GM21723 (cell line): ENCODE results near the gene AUTS2.

Experiments used
- ATAC-seq: cut with Tn5 transposase; IDR thresholded peaks from one replicate; pipeline ENCODE4 v1.9.1; 2021; ENCODE audit warnings: mild to moderate bottlenecking, moderate library complexity; ENCODE audit not compliant: unreplicated experiment

Gene AUTS2

DNA sequence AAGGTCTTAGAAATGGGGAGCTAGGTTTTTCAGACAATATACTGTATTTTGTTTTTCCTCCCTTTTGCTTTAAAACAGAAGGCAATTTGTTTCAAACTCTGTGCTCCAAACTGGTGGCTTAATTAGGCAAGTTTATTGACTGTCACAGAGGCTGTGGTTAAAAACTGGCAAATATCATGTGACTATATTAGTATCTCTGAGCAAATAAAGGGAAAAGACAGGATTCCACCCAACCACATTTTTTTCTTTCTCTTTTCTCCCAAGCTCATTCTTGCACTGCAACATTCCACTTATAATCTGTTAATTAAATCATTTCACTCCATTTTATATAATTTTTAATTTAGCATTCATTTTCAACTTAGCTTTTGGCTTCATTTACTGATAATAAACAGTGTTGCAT lies 615.8 kb downstream of the AUTS2 start:
- ATAC-seq = no peak

GRCh38 chr7:70215491-70215890 lies 617.2 kb downstream of the AUTS2 start:
- no peak for ATAC-seq

- ATAC-seq = no peak
Observed at GRCh38 chr7:70217571-70217970, 619.3 kb downstream of the AUTS2 start.

GRCh38 chr7:70218006-70218405 lies 619.7 kb downstream of the AUTS2 start:
- ATAC-seq = no peak

GRCh38 chr7:70219061-70219460 lies 620.8 kb downstream of the AUTS2 start:
- no peak for ATAC-seq

DNA sequence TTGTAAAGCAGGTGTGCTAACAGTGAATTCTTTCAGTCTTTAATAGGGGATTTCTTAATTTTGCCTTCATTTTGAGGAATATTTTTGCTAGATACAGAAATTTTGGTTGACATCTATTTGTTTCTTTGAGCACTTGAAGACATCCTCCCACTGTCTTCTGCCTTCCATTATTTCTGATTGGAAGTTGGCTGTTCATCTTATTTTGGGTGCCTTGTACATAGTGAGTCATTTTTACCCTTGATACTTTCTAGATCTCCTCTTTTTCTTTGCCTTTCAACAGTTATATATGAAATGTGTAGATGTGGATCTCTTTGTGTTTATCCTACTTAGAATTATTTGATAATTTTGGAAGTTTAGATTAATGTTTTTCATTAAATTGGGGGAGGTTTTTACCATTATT lies 631.0 kb downstream of the AUTS2 start:
- ATAC-seq = no peak

- no peak for ATAC-seq
Observed at GRCh38 chr7:70230761-70231160, 632.5 kb downstream of the AUTS2 start.

DNA sequence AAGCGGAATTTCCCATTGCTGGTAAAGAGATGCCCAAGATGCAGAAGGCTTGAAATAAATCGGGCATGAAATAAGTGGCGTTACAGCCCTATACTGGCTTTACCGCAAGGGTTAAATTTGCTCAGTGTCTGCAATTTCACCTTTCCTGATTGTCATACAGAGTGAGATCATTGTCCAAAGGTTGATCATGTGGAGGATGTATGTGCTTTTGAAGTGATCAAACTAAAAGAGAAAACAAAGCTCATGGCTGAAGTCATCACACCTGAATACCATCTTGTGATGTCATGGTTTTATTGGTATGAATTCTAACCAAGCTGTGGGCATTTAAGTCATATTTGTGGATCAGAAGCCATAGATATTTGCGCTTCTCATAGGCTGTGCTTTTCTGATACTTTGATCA lies 635.5 kb downstream of the AUTS2 start:
- no peak for ATAC-seq

DNA sequence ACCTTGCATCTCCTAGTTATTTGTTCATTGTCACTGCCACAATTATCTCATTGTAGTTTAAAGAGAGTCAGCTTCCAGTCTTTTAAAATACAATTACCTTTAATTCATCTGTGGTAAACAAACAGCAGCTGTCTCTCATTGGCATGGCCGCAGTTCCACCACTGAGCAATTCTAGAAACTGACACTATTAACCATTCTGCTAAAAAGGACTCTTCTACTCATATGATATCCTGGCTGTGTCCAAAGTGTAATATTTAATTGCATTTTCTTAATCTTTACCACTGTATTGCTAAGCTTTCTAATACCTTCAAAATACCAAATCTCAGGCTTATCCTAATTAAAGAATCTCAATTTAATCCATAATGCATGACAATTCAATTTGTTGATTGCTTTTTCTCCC lies 639.0 kb downstream of the AUTS2 start:
- ATAC-seq = no peak

DNA sequence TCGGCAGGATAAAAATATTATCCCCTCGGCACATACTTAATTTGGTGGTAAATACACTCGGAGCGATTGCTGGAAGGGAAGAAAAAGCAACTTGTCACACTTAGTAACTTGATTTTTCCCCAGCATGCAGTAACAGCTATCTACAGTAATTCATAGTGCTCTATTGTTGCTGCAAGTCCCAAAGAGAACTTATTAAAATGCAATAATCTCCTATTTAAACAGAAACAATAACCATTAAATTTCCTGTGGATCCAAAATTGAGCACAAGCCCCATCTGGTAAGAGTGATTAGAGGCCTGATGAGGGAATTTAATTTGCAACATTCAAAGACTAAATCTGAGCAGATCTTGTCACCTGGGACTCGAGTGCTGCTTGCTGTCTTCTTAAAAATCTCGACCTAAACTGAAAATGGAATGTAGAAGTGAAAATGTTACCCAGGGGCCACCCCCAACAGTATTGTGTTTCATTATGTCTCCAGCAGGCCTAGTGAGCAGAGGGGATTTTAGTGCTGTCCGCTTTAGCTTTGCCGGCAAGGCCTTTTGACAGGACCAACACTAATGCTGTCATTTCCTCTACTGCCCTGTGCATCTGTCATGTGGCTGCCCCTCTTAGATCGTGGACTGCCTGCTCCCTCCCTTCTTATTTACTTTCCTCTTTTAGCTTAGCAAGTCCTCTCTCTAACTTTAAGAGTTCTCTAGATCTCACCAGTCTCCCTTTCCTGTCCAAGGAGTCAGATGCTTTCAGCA lies 639.7 kb downstream of the AUTS2 start:
- peak; percentile 100 for ATAC-seq

GRCh38 chr7:70239918-70240317 lies 641.6 kb downstream of the AUTS2 start:
- ATAC-seq = no peak

- no peak for ATAC-seq
Observed at GRCh38 chr7:70240873-70241272, 642.6 kb downstream of the AUTS2 start.

- no peak for ATAC-seq
Observed at GRCh38 chr7:70241536-70242175, 643.4 kb downstream of the AUTS2 start.

- no peak for ATAC-seq
Observed at GRCh38 chr7:70242826-70243225, 644.6 kb downstream of the AUTS2 start.

DNA sequence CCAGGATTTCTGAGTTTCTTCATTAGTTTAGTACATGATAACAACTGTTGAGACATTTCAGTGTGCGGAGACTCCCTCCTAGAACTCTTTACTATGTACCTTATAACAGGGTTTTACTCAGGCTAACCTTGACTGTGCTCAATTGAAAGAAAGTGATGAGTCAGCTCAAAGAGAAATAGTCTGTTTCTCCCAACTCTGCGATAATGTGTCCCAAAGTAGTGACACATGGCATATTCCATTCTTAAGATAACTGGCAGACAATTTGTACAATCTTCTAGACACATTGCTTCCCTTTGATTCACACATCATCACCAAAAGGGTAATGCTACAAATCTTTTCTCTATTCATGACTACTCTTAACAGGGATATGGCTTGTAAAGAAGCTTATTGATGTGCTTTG lies 645.2 kb downstream of the AUTS2 start:
- no peak for ATAC-seq

DNA sequence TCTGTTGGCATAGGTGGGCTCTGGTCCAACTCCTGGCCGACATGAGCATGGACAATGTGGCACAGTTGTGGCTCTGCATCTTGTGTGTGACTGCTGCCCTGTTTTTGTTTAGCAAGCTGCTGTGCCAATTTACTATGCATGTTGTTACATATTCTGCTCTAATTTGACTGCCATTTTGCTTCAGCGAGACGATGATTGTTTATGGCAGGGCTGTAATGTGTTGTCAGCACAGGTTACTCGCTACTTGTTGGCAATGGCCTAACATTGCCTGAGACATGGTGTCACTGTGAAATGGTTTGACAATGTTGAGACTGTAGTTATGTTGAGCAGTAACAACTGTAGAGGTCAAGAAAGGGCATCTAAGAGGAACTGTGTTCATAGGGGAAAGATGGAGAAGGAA lies 659.6 kb downstream of the AUTS2 start:
- ATAC-seq = no peak

GRCh38 chr7:70259502-70259901 lies 661.2 kb downstream of the AUTS2 start:
- no peak for ATAC-seq

DNA sequence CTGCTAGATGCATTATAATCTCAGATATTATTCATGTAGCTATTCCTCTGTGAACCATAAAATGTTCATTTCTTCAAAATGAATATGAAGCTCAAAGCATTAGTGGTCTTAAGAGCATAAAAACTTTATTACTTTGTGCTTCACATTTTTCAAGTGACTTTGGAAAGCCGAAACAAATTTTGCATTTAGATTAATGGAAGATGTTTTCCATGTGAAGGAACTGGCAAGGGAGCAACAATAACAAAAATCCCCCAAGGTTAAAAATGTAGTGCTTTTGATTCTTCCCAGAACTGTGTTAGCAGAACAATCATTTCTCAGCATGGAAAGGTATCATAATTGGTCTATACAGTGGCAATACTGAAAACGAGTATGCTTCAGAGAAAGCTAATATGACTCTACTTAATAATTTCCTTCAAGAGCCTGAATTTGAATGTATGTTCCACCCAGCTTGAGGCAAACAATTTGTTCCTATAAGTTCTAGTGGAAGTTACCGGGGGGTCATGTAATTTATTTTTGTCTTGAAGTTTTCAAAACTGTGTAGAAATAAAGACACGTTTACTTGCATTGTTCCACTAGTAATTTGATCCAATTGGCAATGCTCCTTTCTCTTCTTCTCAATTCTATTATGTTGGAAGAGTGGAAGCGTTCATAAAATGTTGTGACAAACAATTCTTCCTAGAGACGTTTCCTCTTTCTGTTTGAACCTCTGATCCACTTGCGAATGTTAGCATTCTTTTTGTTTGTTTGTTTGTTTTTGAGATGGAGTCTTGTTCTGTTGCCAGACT lies 665.4 kb downstream of the AUTS2 start:
- ATAC-seq = no peak

- no peak for ATAC-seq
Observed at GRCh38 chr7:70266186-70266585, 667.9 kb downstream of the AUTS2 start.

DNA sequence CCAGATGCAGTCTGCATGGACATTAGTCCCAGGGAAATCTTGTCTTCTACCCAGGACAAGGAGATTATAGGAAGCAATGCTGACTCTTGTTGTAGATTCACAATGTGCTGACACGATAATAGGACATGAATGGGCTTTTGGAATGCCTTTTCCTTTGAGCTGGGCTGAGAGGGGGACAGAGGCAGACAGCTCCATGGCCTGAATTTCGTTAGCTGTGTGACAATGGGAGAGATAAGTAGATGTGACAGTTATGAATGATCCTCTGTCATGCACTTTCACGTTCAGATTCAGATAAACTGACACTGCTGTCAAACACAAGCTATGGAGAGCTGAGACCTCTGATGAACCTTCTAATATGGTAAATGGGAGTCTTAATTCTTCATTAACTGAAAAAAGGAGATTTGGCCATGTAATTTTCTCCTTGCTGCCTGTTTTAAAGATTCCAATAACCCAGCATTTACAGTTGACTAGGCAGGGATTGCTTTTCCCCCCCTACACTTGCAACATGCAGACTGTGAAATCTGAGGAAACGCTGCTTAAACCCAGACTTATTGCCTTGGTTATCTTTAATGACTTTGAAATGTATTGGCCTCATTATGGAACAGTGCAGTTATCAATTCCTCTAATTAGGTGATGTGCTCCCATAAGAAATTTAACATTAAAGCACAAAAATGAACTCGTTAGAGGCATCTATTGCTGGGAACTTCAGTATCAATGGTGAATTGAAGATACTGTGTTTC lies 669.3 kb downstream of the AUTS2 start:
- no peak for ATAC-seq

GRCh38 chr7:70268179-70268578 lies 669.9 kb downstream of the AUTS2 start:
- no peak for ATAC-seq
